Breast epithelium (tissue), 3 donors: ENCODE data around the gene HHATL.

Source experiments
- POLR2A ChIP-seq: fragments of 450-650 bp; IDR thresholded peaks from one replicate; pipeline ENCODE4 v1.6.1; 2016; ENCODE audit warnings: antibody characterized with exemption, mild to moderate bottlenecking, moderate library complexity
- POLR2AphosphoS5 ChIP-seq, 3 donors: sonication (generic); formaldehyde crosslinking; IDR thresholded peaks; one replicate each; pipeline ENCODE4 v1.6.1; 2017; ENCODE audit warnings: antibody characterized with exemption in 3 of 3
- TF ChIP-seq, protein P1 (sequence below), 3 donors: fragments of 450-650 bp; IDR thresholded peaks; one replicate each; pipeline ENCODE4 v1.5.1; 2016 to 2017; ENCODE audit warnings: antibody characterized with exemption in 3 of 3, mild to moderate bottlenecking in 3 of 3, moderate library complexity in 3 of 3

DNA sequence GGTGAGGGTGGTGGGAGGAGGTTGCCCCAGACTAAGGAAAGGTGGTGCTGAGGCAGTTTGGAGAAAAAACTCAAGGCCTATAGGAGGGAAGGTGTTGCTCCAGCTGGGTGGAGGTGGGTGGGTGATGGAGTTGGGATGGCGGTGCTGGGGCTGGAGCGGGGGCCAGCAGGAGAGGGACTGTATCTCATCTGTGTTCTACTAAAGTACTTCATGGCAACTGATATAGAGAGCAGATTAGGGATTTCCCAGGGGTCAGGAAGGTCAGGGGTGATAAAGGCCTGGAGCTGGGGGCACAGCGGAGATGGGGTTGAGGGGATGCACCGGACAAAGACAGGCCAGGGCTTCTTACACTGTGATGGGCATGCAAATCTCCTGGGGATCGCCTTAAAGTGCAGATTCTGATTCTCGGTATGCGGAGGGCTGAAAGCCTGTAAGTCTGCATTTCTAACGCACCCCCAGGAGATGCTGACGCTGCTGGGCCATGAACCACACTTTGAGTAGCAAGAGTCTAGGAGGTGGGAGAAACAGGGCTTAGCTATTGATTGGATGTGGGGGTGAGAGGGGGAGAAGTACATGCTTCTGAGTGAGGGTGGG lies 13.1 kb downstream of the HHATL start:
- TF ChIP-seq, protein P1, sequence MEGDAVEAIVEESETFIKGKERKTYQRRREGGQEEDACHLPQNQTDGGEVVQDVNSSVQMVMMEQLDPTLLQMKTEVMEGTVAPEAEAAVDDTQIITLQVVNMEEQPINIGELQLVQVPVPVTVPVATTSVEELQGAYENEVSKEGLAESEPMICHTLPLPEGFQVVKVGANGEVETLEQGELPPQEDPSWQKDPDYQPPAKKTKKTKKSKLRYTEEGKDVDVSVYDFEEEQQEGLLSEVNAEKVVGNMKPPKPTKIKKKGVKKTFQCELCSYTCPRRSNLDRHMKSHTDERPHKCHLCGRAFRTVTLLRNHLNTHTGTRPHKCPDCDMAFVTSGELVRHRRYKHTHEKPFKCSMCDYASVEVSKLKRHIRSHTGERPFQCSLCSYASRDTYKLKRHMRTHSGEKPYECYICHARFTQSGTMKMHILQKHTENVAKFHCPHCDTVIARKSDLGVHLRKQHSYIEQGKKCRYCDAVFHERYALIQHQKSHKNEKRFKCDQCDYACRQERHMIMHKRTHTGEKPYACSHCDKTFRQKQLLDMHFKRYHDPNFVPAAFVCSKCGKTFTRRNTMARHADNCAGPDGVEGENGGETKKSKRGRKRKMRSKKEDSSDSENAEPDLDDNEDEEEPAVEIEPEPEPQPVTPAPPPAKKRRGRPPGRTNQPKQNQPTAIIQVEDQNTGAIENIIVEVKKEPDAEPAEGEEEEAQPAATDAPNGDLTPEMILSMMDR (IDR thresholded peaks at IDR 0.05) = no peak
- TF ChIP-seq POLR2AphosphoS5 (IDR thresholded peaks at IDR 0.05) (no peak), POLR2A (no peak)
